HepG2 (cell line): ENCODE measurements around the gene MT1M. TPM values are rescaled to one million over a fixed set of nuclear protein-coding genes. Genes with fewer than 3 reads are reported as not detected.

Source experiments
- ATF7-NPFF ChIP-seq: sonication (generic); formaldehyde crosslinking; IDR thresholded peaks from 2 replicates; pipeline ENCODE4 v1.8.1; 2023; ENCODE audit warnings: mild to moderate bottlenecking, low read depth, missing genetic modification reagents, moderate library complexity
- DBP ChIP-seq: sonication (generic); formaldehyde crosslinking; IDR thresholded peaks from 2 replicates; pipeline ENCODE4 v1.4.0; 2020; ENCODE audit warnings: missing genetic modification reagents; ENCODE audit errors: not compliant biosample characterization
- FOSL2 ChIP-seq: sonication (generic); formaldehyde crosslinking; IDR thresholded peaks from 2 replicates; pipeline ENCODE4 v1.4.0; 2020; ENCODE audit warnings: missing genetic modification reagents
- HMGA1 ChIP-seq: sonication (generic); formaldehyde crosslinking; conservative IDR thresholded peaks from 2 replicates; pipeline ENCODE4 v1.4.0; 2020; ENCODE audit warnings: missing genetic modification reagents
- HOXA9 ChIP-seq: sonication (generic); formaldehyde crosslinking; IDR thresholded peaks from 2 replicates; pipeline ENCODE4 v1.8.1; 2022; ENCODE audit warnings: missing genetic modification reagents, mild to moderate bottlenecking, moderate library complexity, borderline replicate concordance
- IKZF1 ChIP-seq: fragments of 450-650 bp; IDR thresholded peaks from 2 replicates; pipeline ENCODE4 v1.7.1; 2016
- PHF5A ChIP-seq: IDR thresholded peaks from one replicate; pipeline ENCODE4 v1.6.1; 2018; ENCODE audit warnings: low read depth, missing genetic modification reagents; ENCODE audit not compliant: unreplicated experiment
- PLSCR1 ChIP-seq: sonication (generic); formaldehyde crosslinking; IDR thresholded peaks from 2 replicates; pipeline ENCODE4 v1.5.0; 2020; ENCODE audit warnings: missing genetic modification reagents, mild to moderate bottlenecking, borderline replicate concordance
- PRDM15 ChIP-seq: sonication (generic); formaldehyde crosslinking; IDR thresholded peaks from 2 replicates; pipeline ENCODE4 v1.4.0; 2020; ENCODE audit warnings: missing genetic modification reagents
- RAD21 ChIP-seq: fragments of 450-650 bp; formaldehyde crosslinking; IDR thresholded peaks from 2 replicates; pipeline ENCODE4 v1.5.0; 2020; ENCODE audit warnings: mild to moderate bottlenecking
- RFXAP ChIP-seq: sonication (generic); formaldehyde crosslinking; IDR thresholded peaks from 2 replicates; pipeline ENCODE4 v1.4.0; 2020; ENCODE audit warnings: missing genetic modification reagents, borderline replicate concordance
- SALL1 ChIP-seq: sonication (generic); formaldehyde crosslinking; IDR thresholded peaks from 2 replicates; pipeline ENCODE4 v1.8.0; 2022; ENCODE audit warnings: mild to moderate bottlenecking, missing genetic modification reagents
- SP1 ChIP-seq, 2 experiments: fragments of 450-650 bp in 1 of 2; sonication (generic) in 1 of 2; formaldehyde crosslinking in 1 of 2; IDR thresholded peaks; 2 replicates each; pipeline versions ENCODE4 v1.4.0 to v1.6.1; 2016 to 2020; ENCODE audit warnings: missing genetic modification reagents in 1 of 2
- THAP9 ChIP-seq: sonication (generic); formaldehyde crosslinking; IDR thresholded peaks from 2 replicates; pipeline ENCODE4; 2020; ENCODE audit warnings: missing genetic modification reagents, mild to moderate bottlenecking, borderline replicate concordance
- ZBTB42 ChIP-seq: sonication (generic); formaldehyde crosslinking; IDR thresholded peaks from 2 replicates; pipeline ENCODE4 v1.5.0; 2020; ENCODE audit warnings: mild to moderate bottlenecking, missing genetic modification reagents
- ZNF446 ChIP-seq: sonication (generic); formaldehyde crosslinking; IDR thresholded peaks from 2 replicates; pipeline ENCODE4 v1.5.0; 2020; ENCODE audit warnings: mild to moderate bottlenecking, missing genetic modification reagents
- ZNF614 ChIP-seq: IDR thresholded peaks from 2 replicates; pipeline ENCODE4 v1.6.1; 2018; ENCODE audit warnings: missing biosample characterization, missing genetic modification reagents, inconsistent platforms, borderline replicate concordance
- polyA plus RNA-seq, 8 experiments: library from polyadenylated mRNA; depleted of rRNA in 3 of 8; stranded (reverse) in 7 of 8; unstranded in 1 of 8; fragments of >200 nt; fragmentation: Illumina TruSeq in 4 of 8; extraction: Trizol in 4 of 8; gene quantifications; 2 replicates each; pipeline versions ENCODE4 v1.2.1 to v1.2.3, GENCODE V29; 2011 to 2016; ENCODE audit warnings: low read depth in 4 of 8, missing spikeins in 1 of 8, mixed read lengths in 1 of 8; ENCODE audit not compliant: insufficient read depth in 1 of 8
- total RNA-seq, 5 experiments: library from RNA; depleted of rRNA; stranded (reverse); fragments of >200 nt; fragmentation: Illumina TruSeq; extraction: Trizol; gene quantifications; 2 replicates each; pipeline ENCODE4 v1.2.3, GENCODE V29; 2016; ENCODE audit warnings: low read depth in 1 of 5
- TF ChIP-seq, protein P1 (sequence below): fragments of 450-650 bp; IDR thresholded peaks from 2 replicates; pipeline ENCODE4 v1.6.1; 2017; ENCODE audit warnings: mild to moderate bottlenecking

The MT1M gene
- total and polyA plus RNA-seq, 2 of the 13 experiments (the other 11 are each of a cell fraction or from before 2014, with no cell fraction given) = 4.6 TPM; not detected in 1

GRCh38 chr16:56643080-56643778 is 10.8 kb downstream of the MT1M start (continued):
- peak; percentile 46; the same call in 1 of the 2 replicates for TF ChIP-seq ZNF446 (CRISPR knock-in tag)
- no peak for TF ChIP-seq FOSL2 (CRISPR knock-in tag)
- peak; percentile 38; the same call in 1 of the 2 replicates for TF ChIP-seq RAD21 (CRISPR knock-in tag)
- TF ChIP-seq, protein P1, sequence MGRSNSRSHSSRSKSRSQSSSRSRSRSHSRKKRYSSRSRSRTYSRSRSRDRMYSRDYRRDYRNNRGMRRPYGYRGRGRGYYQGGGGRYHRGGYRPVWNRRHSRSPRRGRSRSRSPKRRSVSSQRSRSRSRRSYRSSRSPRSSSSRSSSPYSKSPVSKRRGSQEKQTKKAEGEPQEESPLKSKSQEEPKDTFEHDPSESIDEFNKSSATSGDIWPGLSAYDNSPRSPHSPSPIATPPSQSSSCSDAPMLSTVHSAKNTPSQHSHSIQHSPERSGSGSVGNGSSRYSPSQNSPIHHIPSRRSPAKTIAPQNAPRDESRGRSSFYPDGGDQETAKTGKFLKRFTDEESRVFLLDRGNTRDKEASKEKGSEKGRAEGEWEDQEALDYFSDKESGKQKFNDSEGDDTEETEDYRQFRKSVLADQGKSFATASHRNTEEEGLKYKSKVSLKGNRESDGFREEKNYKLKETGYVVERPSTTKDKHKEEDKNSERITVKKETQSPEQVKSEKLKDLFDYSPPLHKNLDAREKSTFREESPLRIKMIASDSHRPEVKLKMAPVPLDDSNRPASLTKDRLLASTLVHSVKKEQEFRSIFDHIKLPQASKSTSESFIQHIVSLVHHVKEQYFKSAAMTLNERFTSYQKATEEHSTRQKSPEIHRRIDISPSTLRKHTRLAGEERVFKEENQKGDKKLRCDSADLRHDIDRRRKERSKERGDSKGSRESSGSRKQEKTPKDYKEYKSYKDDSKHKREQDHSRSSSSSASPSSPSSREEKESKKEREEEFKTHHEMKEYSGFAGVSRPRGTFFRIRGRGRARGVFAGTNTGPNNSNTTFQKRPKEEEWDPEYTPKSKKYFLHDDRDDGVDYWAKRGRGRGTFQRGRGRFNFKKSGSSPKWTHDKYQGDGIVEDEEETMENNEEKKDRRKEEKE = no peak
- peak; percentile 58; the same call in 1 of the 2 replicates for TF ChIP-seq HOXA9
- TF ChIP-seq ZBTB42 (CRISPR knock-in tag) = no peak
- TF ChIP-seq DBP (CRISPR knock-in tag) = no peak
- no peak for TF ChIP-seq HMGA1 (CRISPR knock-in tag)
- TF ChIP-seq RFXAP (CRISPR knock-in tag) = no peak
- no peak for TF ChIP-seq PLSCR1 (CRISPR knock-in tag)
- no peak for TF ChIP-seq IKZF1
- peak; percentile 56 for TF ChIP-seq ATF7-NPFF (CRISPR knock-in tag)
- TF ChIP-seq ZNF614 (CRISPR knock-in tag) = no peak
- TF ChIP-seq THAP9 (CRISPR knock-in tag) = no peak
- no peak for TF ChIP-seq PHF5A (CRISPR knock-in tag)
- no peak for TF ChIP-seq SP1 (IDR thresholded peaks at IDR 0.05)
- no peak for TF ChIP-seq SP1 (CRISPR knock-in tag; IDR thresholded peaks at IDR 0.05)
- TF ChIP-seq SALL1 (CRISPR knock-in tag) = peak; percentile 77
- TF ChIP-seq PRDM15 = no peak
